Osteocyte (in vitro differentiated cells): Measurements from ENCODE around the gene SMC1B. TPM values are rescaled to one million over a fixed set of nuclear protein-coding genes. Genes with fewer than 3 reads are reported as not detected.
"Not testable (repeated sequence)": the region's sequence is repeated elsewhere in the genome, so short reads cannot be mapped to it uniquely, and the experiment has no call there.

Experiments
- DNase-seq: peaks from one replicate; pipeline ENCODE4 v3.0.0; 2021; ENCODE audit warnings: mixed read lengths; ENCODE audit not compliant: unreplicated experiment; ENCODE audit errors: extremely low spot score
- H3K27ac Mint-ChIP-seq: one replicate; pipeline ENCODE4 v1.8.0; 2021; ENCODE audit warnings: mild to moderate bottlenecking, mixed read lengths; ENCODE audit not compliant: unreplicated experiment
- H3K27me3 Mint-ChIP-seq: one replicate; pipeline ENCODE4 v1.8.0; 2021; ENCODE audit warnings: mixed read lengths; ENCODE audit not compliant: unreplicated experiment
- H3K36me3 Mint-ChIP-seq: one replicate; pipeline ENCODE4 v1.8.0; 2021; ENCODE audit warnings: mixed read lengths; ENCODE audit not compliant: unreplicated experiment
- H3K4me1 Mint-ChIP-seq: one replicate; pipeline ENCODE4 v1.8.0; 2021; ENCODE audit warnings: mixed read lengths; ENCODE audit not compliant: unreplicated experiment
- H3K4me3 Mint-ChIP-seq: one replicate; pipeline ENCODE4 v1.8.0; 2021; ENCODE audit warnings: mild to moderate bottlenecking, moderate library complexity, mixed read lengths; ENCODE audit not compliant: unreplicated experiment
- H3K9me3 Mint-ChIP-seq: one replicate; pipeline ENCODE4 v1.8.0; 2021; ENCODE audit warnings: mixed read lengths; ENCODE audit not compliant: unreplicated experiment
- total RNA-seq: library from RNA; stranded (reverse); gene quantifications from 2 replicates; pipeline ENCODE4 v1.2.1, GENCODE V29; 2021
- TF ChIP-seq, protein P1 (sequence below): fragments of 200-600 bp; sonication (generic); IDR thresholded peaks from 2 replicates; pipeline ENCODE4 v1.5.0; 2021; ENCODE audit warnings: antibody characterized with exemption, mild to moderate bottlenecking, moderate library complexity

The SMC1B gene
- total RNA-seq, 1 donor from 2014 or later: not detected

DNA sequence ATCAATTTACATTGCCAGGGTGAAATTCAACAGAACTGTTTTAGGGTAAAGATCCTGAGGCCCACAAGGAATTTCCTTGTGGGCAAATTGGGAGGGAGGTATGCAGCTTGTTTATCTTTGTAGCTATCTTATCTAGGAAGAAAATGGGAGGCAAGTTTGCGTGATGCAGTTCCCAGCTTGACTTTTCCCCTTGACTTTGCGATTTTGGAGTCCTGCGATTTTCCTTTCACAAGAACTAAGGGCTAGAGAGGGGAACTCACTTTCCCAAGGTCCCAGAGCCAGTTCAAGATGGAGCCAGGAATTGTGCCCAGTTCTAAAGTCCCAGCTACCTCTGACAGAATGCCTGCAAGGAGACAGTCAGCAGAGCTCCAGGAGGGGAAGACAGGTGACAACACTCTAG lies 30.8 kb upstream of the SMC1B start:
- H3K36me3 Mint-ChIP-seq: no peaks in the 10 kb centered on the region
- no peak overlapping the region for H3K4me3 Mint-ChIP-seq
- TF ChIP-seq, protein P1, sequence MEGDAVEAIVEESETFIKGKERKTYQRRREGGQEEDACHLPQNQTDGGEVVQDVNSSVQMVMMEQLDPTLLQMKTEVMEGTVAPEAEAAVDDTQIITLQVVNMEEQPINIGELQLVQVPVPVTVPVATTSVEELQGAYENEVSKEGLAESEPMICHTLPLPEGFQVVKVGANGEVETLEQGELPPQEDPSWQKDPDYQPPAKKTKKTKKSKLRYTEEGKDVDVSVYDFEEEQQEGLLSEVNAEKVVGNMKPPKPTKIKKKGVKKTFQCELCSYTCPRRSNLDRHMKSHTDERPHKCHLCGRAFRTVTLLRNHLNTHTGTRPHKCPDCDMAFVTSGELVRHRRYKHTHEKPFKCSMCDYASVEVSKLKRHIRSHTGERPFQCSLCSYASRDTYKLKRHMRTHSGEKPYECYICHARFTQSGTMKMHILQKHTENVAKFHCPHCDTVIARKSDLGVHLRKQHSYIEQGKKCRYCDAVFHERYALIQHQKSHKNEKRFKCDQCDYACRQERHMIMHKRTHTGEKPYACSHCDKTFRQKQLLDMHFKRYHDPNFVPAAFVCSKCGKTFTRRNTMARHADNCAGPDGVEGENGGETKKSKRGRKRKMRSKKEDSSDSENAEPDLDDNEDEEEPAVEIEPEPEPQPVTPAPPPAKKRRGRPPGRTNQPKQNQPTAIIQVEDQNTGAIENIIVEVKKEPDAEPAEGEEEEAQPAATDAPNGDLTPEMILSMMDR: no peak
- peaks cover 20% of the 10 kb centered on the region for H3K4me1 Mint-ChIP-seq
- no peak overlapping the region for H3K27ac Mint-ChIP-seq
- H3K27me3 Mint-ChIP-seq: no peaks in the 10 kb centered on the region
- DNase-seq: no peak
- no peaks in the 10 kb centered on the region for H3K9me3 Mint-ChIP-seq

- TF ChIP-seq, protein P1: no peak
- Mint-ChIP-seq H3K4me1 (peaks cover 20% of the 10 kb centered on the region), H3K9me3 (no peaks in the 10 kb centered on the region), H3K4me3 (no peak overlapping the region), H3K27me3 (no peaks in the 10 kb centered on the region), H3K27ac (peak overlapping the region; percentile 34), H3K36me3 (no peaks in the 10 kb centered on the region)
- no peak for DNase-seq
These were observed 28.7 kb upstream of the SMC1B start for GRCh38 chr22:45442116-45442515.

DNA sequence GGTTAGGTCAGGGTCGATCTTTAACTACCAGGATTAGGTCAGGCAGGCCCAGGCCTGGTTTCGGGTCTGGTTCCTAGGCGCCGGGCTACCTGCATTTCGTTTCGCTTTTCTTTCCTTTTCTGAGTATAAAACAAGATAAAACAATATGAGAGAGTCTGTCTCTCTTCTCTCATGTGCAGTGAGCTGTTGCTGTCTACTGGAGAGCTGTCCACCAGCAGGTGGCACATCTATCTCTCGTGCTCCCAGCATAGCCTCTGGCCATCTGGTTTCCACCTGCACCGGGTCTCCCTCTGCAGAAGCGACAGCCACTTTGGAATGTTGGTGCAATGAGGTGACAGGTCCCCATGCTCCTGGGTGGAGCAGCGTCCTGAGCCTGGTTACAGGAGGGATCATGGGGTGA lies 27.7 kb upstream of the SMC1B start:
- TF ChIP-seq, protein P1: peak; percentile 75
- Mint-ChIP-seq H3K36me3 (no peaks in the 10 kb centered on the region), H3K4me1 (peaks cover 20% of the 10 kb centered on the region), H3K27ac (no peak overlapping the region), H3K27me3 (no peaks in the 10 kb centered on the region), H3K4me3 (no peak overlapping the region), H3K9me3 (no peaks in the 10 kb centered on the region)
- DNase-seq: no peak

- H3K27me3 Mint-ChIP-seq, H3K4me3 Mint-ChIP-seq, H3K9me3 Mint-ChIP-seq, H3K36me3 Mint-ChIP-seq, DNase-seq, H3K27ac Mint-ChIP-seq: not testable (repeated sequence)
- peaks cover 21% of the 10 kb centered on the region for H3K4me1 Mint-ChIP-seq
These were observed 27.3 kb upstream of the SMC1B start for GRCh38 chr22:45440688-45441087.

DNA sequence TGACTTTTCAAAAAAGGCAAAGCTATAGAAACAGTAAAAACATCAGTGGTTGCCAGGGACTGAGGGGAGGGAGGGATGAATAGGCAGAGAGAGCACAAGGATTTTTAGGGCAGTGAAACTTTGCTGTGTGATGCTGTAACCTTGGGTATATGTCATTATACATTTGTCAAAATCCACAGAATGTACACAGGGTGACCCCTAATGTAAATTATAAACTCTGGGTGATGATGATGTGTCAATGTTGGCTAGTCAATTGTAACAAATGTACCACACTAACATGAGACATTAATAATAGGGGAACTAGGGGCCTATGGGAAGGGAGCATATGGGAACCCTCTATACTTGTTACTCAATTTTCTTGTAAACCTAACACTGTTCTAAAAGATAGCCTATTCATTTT lies 24.9 kb upstream of the SMC1B start:
- no peak for DNase-seq
- Mint-ChIP-seq H3K9me3 (no peaks in the 10 kb centered on the region), H3K4me1 (peaks cover 21% of the 10 kb centered on the region), H3K36me3 (no peaks in the 10 kb centered on the region), H3K27me3 (no peaks in the 10 kb centered on the region), H3K4me3 (no peak overlapping the region), H3K27ac (no peak overlapping the region)
- TF ChIP-seq, protein P1: no peak

DNA sequence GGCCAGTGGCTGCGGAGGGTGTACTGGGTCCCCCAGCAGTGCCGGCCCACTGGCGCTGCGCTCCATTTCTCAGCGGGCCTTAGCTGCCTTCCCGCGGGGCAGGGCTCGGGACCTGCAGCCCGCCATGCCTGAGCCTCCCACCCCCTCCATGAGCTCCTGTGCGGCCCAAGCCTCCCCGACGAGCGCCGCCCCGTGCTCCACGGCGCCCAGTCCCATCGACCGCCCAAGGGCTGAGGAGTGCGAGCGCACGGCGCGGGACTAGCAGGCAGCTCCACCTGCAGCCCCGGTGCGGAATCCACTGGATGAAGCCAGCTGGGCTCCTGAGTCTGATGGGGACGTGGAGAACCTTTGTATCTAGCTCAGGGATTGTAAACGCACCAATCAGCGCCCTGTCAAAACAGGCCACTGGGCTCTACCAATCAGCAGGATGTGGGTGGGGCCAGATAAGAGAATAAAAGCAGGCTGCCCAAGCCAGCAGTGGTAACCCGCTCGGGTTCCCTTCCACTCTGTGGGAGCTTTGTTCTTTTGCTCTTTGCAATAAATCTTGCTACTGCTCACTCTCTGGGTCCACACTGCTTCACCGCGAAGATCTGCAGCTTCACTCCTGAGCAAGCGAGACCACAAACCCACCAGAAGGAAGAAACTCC lies 23.6 kb upstream of the SMC1B start:
- H3K36me3 Mint-ChIP-seq, H3K27me3 Mint-ChIP-seq, DNase-seq, H3K4me3 Mint-ChIP-seq, H3K9me3 Mint-ChIP-seq, H3K27ac Mint-ChIP-seq: not testable (repeated sequence)
- H3K4me1 Mint-ChIP-seq: peaks cover 15% of the 10 kb centered on the region
